HL-60 (cell line): Measurements from ENCODE around the gene AQP3.

Source experiments
- CTCF ChIP-seq: IDR thresholded peaks from one replicate; pipeline ENCODE4 v1.5.1; 2011; ENCODE audit warnings: low read length, control low read depth, inconsistent platforms; ENCODE audit not compliant: insufficient read depth
- POLR2AphosphoS5 ChIP-seq: IDR thresholded peaks from 2 replicates; pipeline ENCODE4 v1.6.1; 2012; ENCODE audit warnings: low read depth
- SPI1 ChIP-seq: IDR thresholded peaks from 2 replicates; pipeline ENCODE4 v1.6.1; 2012; ENCODE audit warnings: low read depth, mild to moderate bottlenecking, borderline replicate concordance

GRCh38 chr9:33440204-33440603 lies 7.2 kb downstream of the AQP3 start:
- no peak for TF ChIP-seq SPI1
- no peak for TF ChIP-seq CTCF
- no peak for TF ChIP-seq POLR2AphosphoS5
